Left lobe of liver (tissue), 2 donors: ENCODE measurements around the gene MACO1. TPM values are rescaled to one million over a fixed set of nuclear protein-coding genes. Genes with fewer than 3 reads are reported as not detected.

ENCODE experiments used
- ATAC-seq: fragments of 200-7000 bp; cut with Tn5 transposase; one replicate; pipeline ENCODE4 v1.9.1; 2020; ENCODE audit warnings: mild to moderate bottlenecking, moderate library complexity
- DNase-seq: peaks from one replicate; pipeline ENCODE4 v3.0.0-alpha.2; 2020; ENCODE audit warnings: low spot score
- total RNA-seq: library from RNA; stranded (reverse); gene quantifications from one replicate; pipeline ENCODE4 v1.2.1, GENCODE V29; 2021
- donor health status: DM: no; HTN: no; CAD: no; lungs with moderate emphysema.
- donor health status: DM: no; HTN: yes; CAD: no.

The MACO1 gene
- total RNA-seq, 1 donor from 2014 or later: 34.0 TPM

DNA sequence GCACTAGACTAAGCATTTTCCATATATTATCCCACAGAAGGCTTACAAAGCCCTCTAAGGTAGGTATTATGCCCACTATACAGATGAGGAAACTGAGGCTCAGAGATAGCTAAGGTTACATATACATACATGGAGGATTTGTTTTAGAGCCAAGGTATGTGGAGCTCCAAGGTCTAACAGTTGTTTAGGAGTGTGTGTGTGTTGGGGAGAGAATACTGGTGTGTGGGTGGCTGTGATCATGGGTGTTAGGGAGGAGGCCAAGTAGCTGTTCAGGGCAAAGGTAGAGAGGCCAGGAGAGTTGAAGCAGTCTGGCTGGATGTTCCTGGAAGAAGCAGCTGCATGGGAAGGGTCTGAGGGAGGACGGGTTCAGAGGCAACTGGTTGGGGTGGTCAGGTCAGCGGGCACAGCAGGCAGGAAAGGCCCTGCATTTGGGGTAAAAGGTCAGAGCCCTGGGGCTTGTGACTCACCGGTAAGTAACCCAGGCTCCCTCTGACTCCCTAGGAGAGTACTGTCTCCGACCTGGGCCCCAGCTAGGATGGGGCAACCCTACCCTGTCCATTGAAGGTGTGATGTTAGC is 107.6 kb downstream of the MACO1 start:
- no peak for DNase-seq

DNA sequence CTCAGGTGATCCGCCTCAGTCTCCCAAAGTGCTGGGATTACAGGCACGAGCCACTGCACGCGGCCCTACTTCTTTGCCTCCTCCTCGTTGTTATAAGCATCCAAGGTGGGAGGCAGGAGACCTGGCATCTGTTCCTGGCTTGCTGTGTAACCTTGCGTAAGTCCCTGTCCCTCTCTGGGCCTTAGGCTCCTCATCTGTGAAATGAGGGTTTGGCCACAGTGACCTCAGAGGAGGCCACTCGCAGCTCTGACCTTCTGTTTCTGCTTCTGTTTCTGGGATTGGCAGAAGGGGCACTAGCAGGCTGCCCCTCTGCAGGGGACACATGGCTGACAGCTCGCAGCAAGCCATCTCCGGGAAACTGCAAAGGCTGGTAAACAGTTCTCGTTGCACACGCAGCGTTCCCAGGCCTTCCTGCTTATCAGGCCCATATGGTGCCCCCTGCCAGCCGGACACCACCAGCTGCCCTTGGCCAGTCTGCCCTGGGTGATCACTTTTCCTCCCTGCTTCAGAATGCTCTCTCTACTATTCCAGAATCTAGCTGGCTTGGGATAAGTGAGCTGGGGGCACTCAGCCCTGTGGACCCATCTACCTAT is 110.1 kb downstream of the MACO1 start:
- ATAC-seq: no peak
- DNase-seq: no peak

More for the DNA sequence above, 107.6 kb downstream of the MACO1 start:
- ATAC-seq: no peak

DNA sequence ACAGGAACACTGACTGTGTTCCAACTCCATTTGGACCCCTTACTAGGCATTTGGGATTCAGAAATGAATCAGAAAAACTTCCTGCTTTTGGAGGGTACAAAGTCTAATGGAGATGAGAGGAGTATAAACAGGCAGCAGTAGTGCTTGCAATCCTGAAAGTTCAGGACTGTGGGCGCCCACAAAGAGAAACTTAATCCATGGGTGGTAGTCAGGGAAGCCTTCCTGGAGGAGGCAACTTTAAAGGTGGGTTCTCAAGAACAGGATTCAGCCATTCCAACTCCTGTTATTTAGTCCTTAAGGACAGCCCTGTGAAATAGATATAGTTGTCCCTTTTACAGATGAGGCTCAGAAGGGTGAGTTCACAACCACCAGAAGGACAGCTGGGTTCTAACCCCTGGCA is 110.7 kb downstream of the MACO1 start:
- ATAC-seq: no peak

DNA sequence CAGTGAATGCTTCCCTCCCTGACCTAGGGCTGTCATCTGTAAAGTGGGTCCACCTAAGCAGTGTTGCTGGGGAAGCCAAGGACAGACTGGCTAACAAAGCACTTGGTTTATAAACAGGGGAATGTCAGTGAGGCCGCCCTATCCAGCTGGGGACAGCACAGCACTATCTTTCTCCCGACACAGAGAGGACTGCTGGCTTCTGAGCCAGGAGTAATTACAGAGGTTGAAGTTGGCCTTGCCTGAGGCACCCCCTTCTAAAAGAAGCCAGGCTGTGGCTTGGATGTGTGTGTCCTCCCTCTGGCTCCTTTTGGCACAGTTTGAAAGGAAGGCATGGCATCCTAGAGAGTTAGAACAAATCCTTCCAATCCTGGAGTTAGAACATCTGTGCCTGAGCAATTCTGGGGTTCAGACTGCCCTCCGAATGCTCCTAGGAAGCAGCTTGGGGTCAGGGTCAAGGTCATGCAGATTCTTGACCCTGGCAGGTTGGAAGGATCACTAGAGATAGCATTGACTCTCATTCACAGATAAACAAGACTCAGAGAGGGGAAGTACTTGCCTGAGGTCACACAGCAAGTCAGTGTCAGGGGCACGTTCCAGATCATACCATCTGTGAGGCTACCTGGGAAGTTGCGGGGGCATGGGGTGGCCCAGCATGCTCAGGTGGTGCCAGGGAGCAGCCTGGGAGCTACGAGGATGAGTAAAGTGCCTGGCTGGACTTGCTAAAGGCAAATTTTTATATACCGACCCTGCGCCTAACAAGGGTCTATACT is 111.4 kb downstream of the MACO1 start:
- no peak for DNase-seq
- no peak for ATAC-seq

More for the DNA sequence above, 110.7 kb downstream of the MACO1 start:
- DNase-seq: no peak

DNA sequence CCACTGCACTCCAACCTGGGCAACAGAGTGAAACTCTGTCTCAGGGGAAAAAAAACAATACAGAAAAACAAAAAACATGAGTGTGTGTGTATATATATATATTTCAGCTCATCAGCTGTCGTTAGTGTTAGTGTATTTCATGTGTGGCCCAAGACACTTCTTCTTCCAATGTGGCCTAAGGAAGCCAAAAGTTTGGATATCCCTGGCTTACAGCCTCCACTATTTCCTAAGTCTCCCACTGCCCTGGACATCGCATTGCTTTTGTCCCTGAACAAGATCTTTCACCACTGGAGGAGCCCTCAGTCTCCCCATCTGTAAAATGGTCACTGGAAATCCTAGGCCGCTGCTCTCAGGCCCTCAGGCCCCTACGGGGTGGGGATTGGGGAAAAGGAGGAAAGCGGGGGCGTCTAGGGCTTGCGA is 112.3 kb downstream of the MACO1 start:
- ATAC-seq (no peak), DNase-seq (no peak)

DNA sequence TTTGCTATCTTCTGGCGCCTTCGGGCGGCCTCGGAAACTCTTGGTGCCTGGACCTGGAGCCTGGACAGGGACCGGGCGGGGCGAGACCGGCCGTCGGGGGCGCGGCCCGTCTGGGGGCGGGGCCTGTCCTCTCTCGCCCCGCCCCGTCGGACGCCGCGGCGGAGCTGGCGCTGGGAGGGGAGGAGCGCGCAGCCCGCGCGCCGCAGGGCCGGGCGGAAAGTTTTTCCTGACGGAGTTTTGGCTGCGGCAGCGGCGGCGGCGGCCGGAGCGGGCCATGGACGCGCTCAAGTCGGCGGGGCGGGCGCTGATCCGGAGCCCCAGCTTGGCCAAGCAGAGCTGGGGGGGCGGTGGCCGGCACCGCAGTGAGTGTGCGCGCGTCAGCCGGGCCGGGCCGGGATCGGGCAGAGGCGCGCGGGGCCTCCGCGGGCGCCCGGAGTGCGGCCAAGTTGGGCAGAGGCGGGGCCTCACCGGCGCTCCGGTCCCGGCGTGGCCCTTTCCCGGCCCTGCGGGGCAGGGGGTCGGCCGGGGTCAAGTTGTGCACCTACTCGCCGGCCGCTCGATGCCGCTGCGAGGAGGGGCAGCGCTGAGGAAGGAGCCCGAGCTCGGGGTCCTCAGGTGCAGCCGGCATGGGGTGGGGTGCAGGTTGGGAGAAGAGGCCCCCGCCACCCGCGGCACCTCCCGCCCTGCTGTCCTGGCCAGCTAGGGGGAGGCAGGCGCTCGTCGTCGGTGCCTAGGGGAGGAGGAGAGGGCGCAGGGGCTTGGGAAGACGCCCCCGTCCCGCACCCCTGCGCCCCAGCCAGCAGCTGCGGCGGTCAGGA is 112.9 kb downstream of the MACO1 start, which contains the start of gene LDLRAP1:
TSS of gene LDLRAP1 (plus strand) at position 182 of the 818 bp plus-strand sequence. CDS start at position 275, 93 bp downstream.
- ATAC-seq: peak; percentile 95
- peak; percentile 86 for DNase-seq

DNA sequence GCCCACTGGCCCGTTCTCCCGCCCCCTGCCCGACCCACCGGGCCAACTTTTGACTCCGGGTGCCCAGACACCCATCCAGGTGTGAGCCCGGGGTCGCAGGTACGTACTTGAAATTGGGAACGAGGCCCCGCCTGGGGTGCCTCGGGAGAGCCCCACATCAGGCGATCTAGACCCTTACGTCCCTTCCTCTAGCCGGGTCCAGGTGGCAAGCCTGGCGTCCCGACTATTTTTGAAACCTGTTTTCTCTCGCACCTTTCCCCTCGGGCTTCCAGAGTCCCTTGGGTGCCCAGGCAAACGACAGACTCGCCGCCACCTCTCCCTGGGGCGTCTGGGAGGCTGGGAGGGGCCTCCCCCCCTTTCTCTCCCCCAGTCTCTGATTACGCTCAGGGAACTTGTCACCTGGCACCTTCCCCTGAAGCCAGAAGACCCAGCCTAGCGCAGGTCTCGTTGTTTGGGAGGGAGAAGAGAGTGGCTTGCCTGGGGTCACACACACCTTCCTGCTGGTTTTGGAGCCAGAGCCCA is 113.6 kb downstream of the MACO1 start:
- no peak for DNase-seq
- ATAC-seq: no peak

DNA sequence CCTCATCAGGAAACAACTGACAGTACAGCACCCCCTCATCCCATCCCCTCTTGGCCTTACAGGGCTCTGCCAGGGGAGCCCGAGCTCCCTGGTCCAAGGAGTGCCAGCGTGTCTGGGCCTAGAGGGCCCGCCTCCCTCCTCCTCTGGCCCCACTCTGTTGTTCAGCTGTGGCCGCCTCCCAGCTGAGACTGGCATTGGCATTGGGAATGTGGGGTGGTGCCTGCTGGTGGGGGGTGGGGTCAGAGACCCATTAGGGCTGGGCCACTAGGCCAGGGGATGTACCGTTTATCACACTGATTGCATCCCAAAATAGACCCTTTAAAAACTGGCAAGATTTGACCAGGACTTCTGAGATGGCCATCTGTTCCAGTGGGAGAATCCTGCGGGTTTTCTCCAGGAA is 114.1 kb downstream of the MACO1 start:
- ATAC-seq: peak; percentile 14
- no peak for DNase-seq

DNA sequence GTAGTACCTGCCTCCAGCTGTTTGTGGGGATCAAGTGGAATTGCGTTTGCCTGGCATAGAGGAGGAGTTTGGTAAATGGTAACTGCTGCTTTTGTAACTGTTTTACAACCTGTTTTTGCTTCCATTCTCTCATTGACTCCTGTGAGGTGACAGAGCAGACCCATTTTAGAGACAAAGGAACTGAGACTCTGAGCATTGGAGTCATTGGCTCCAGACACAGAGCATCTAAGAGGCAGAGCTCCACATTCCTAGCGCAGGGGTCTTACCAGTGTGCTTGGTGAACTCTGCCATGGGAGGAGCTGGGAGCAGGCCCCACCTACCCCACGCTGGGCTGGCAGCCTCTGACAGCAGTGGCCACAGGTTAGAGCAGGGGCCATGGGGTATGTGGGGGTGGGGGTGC is 115.1 kb downstream of the MACO1 start:
- ATAC-seq (no peak), DNase-seq (no peak)

DNA sequence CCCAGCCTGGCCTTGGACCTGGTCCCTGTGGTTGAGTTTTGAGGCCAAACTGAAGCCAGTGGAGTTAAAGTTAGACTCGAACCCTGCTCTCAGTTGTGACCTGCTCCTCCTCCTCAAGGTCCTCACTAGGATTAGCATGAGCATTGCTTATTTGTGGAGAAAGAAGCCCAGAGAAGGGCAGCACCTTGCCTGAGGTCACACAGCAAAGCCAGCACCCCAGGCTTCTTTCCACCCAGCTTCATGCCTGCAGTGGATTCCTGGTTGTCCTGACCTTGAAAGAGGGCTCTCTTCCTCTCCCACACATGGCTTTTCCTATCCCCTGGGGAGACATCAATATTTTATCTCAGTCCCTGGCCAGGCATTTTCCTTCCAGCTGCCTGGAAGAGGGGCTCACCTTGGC is 115.5 kb downstream of the MACO1 start:
- ATAC-seq (no peak), DNase-seq (no peak)

DNA sequence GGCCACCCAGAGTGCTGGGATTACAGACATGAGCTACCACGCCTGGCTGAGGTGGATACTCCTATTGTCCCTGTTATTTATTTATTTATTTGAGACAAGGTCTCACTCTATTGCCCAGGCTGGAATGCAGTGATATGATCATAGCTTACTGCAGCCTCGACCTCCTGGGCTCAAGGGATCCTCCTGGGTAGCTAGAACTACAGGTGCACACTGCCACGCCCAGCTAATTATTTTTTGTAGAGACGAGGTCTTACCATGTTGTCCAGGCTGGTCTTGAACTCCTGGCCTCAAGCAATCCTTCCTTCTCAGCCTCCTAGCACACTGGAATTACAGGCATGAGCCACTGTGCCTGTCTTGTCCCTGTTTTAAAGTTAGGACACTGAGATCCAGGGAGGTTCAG is 117.9 kb downstream of the MACO1 start:
- no peak for DNase-seq
- ATAC-seq: no peak

DNA sequence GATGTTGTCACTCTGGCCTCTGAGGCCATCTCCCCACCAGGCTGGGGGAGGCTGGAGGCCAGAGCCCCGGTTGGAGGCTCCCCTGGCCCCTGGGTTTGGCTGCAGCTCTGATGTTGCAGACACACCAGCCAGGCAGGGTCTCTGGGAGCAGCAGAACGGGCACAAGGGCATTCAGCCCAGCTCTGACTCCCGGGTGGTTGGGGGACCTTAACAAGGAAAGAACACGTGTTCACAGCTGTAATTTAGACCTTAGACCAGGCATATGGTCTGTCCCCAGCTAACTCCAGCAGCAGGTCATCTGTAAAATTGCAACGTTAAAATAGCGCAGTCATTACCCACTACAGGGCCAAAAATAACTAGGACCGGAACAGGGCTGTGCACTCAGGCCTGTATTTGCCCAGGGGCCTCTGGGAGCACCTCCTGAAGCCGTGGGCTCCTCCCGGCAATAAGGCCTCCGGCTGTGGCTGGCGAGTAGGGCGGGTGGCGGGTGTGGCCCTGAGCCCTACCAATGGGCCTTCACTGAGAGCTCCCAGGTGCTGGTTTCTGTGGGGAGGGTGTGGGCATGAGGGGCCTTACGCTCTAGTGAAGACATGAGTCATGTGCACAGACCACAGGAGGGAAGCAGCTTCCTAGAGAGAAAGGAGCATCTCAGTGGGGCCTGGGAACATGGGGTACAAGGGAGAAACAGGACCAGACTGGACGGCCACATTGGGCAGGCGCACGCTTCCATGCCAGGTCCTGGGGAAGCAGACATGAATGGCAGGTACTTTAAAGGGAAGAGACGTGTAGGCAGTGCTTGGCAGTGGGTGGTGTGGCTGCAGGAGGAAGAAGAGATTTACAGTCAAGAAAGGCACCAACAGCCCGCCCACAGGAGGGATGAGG is 118.8 kb downstream of the MACO1 start:
- no peak for ATAC-seq

More for the DNA sequence above, 118.8 kb downstream of the MACO1 start:
- DNase-seq: no peak

Other genes starting within 250 kb of the MACO1 start
- gene SYF2, start 198.4 kb upstream of the MACO1 start, total RNA-seq: 11.8 TPM
- 64.9 TPM for gene RSRP1, start 183.4 kb upstream of the MACO1 start, total RNA-seq
- gene RHD, start 158.4 kb upstream of the MACO1 start, total RNA-seq: 0.18 TPM
- 26.5 TPM for gene TMEM50A, start 92.6 kb upstream of the MACO1 start, total RNA-seq
- 0.65 TPM for gene RHCE, start 10.1 kb upstream of the MACO1 start, total RNA-seq
- 23.4 TPM for gene LDLRAP1, start 112.7 kb downstream of the MACO1 start, total RNA-seq
- 39.4 TPM for gene MAN1C1, start 185.9 kb downstream of the MACO1 start, total RNA-seq